HG03045 (cell line): ENCODE data around the gene BBS7.

Experiments used
- ATAC-seq: cut with Tn5 transposase; IDR thresholded peaks from one replicate; pipeline ENCODE4 v1.9.1; 2021; ENCODE audit warnings: mild to moderate bottlenecking, moderate library complexity; ENCODE audit not compliant: unreplicated experiment

BBS7 gene

GRCh38 chr4:121829511-121829910 is 40.8 kb downstream of the BBS7 start:
- no peak for ATAC-seq

- no peak for ATAC-seq
These were observed 42.4 kb downstream of the BBS7 start for GRCh38 chr4:121827853-121828252.

- no peak for ATAC-seq
These were observed 45.3 kb downstream of the BBS7 start for GRCh38 chr4:121824950-121825349.

DNA sequence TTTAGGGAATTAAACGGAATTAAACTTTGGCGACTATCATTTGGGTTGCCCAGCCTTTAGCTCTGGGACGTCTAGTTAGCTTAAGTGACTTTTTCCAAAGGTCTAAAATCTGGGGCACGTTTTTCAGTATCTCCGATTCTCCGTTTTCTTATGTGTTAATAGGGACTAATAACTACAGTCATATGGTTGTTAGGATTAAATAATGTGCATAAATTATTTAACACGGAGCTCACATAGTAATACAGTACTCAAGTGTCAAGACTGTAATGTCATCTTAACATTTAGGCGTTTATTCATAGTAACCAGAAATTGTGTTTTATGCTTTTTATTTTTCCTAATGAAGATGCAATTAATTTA is 46.1 kb downstream of the BBS7 start:
- ATAC-seq: no peak

- ATAC-seq: peak; percentile 96
These were observed 46.6 kb downstream of the BBS7 start, which contains the start of gene CCNA2 for GRCh38 chr4:121823505-121824170. TSS of gene CCNA2 (minus strand) at chr4:121823883. CDS start at chr4:121823628, 255 bp downstream.

DNA sequence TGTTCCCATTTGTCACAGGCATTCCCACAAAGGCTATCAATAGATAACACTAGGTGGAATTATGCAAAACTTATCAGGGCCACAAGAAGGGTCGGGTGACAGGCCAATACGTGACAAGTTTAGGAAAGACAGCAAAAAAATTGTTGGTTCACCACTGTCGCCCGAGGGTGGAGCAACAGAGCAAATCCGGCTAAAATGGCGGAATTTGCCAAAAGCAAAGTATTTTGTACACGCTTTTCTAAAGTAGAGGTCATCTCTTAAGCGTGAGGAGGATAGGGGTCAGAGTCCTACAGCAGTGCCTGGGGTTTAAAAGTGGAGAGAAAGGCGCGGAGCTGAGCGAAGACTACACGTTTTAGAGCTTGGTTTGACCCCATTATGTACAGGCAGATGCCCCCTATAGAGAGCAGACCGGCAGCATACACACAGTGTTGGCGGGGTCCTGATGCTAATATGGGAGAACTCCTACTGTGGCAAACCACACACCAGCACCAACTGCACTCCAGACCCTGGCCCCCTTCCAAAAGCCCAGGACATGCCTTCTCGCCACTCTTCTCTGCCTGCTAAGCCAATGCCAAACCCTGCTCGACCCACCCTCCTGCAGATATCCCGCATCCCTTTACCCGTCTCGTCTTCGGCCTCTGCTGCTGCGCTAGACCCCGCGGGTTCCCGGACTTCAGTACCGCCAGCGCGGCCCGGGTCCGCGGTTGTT is 47.3 kb downstream of the BBS7 start:
- peak; percentile 46 for ATAC-seq

DNA sequence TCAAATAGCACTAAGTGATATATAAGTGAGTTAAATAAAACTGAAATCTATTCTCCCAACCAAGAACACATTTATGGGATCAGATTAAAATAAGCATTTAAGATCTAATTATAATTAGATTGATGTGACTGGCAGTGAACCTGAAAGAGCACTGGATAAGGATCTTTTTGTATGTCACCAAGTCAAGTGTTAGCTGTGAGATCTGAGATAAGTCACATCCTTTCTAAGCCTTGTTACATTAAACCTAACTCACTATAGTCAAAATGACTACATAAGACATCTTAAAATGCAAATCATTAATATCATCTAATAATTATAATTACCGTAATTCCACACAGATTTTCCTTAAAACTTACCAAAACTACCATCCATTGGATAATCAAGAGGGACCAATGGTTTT is 48.2 kb downstream of the BBS7 start:
- ATAC-seq: no peak

- no peak for ATAC-seq
These were observed 50.9 kb downstream of the BBS7 start for GRCh38 chr4:121819216-121819965.

GRCh38 chr4:121818215-121818614 is 52.1 kb downstream of the BBS7 start:
- ATAC-seq: no peak

DNA sequence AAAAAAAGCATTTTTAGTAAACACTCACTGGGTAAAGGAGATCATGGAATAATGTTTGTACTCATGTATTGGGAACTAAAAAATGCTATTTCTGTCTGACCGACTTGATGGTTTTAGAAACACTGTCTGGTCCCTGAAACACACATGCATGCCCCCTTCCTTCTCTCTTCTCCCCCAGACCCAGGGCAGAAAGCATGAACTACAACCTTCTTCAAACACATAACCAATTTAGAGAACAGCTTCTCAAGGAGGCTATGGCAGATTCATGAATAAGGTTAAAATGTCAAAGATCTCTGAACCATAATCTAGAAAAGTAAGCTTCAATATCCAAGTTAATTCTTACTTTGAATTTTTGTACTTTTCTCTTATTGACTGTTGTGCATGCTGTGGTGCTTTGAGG is 52.6 kb downstream of the BBS7 start:
- ATAC-seq: no peak

GRCh38 chr4:121817006-121817405 is 53.3 kb downstream of the BBS7 start:
- no peak for ATAC-seq

DNA sequence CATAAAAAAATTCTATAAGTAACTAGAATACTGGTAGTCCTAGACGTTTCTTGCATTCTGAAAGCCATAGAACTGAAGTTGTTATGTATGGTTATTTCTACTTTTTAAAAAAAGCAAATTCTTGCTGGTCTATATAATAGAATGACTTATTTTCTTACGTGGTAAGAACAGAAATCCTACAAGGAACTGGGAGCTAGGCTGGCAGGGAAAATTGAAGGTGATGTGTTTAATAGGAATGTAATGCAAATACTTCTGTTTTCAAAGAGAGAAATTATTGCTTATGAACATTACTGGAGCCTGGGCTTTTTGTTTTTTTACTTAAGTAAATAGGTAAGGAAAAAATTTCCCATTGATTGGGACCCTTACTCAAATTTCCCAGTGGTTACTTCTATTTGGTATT is 55.5 kb downstream of the BBS7 start:
- no peak for ATAC-seq

GRCh38 chr4:121811122-121811521 is 59.2 kb downstream of the BBS7 start:
- ATAC-seq: no peak

GRCh38 chr4:121806411-121806810 is 63.9 kb downstream of the BBS7 start:
- ATAC-seq: no peak

GRCh38 chr4:121801715-121802075 is 68.6 kb downstream of the BBS7 start:
- no peak for ATAC-seq

GRCh38 chr4:121800961-121801714 is 69.1 kb downstream of the BBS7 start, which contains the start of gene EXOSC9:
TSS of gene EXOSC9 (plus strand) at chr4:121801323. CDS start at chr4:121801425, 102 bp downstream.
- ATAC-seq: peak; percentile 83

DNA sequence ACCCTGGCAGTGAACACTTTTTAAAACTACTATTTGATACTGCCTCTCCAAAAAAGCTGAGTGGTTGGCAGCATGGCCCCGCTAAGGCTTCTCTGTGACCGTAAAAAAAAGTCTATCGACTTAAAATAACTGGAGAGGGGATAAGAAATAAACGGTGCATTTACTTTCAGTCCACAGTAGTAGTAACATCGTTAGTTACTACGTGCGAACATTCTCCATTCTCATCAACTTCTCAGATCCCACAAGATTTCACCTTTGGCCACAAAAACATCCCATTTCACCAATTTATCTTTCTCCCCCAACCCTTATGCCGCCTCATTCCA is 69.7 kb downstream of the BBS7 start:
- peak; percentile 23 for ATAC-seq

DNA sequence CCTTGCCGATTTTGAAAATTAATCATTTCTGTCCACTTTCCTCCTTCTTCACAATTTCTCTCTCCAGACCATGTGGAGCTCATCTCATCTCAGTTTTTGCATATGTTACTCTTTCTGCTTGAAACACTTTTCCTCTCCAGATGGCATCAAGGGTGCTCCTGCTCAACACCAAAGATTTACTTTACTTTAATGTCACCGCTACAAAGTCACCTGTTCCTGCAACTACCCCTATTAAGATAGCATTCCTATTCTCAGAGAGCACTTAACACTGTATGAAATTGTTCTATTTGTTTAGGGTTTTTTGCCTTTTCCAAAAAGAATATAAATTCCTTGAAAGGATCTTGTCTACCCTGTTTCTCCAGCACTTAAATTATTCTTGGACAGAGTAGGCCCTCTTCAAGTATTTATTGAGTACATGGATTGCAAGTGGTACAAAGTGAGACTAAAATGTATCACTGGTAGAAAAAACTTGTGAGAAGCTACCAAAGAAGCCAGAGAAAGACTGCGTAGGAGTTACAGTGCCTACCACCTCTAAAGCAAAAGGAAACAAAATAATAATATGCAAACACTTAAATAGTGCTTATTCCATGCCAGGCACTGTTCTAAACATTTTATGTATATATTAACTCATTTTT is 70.3 kb downstream of the BBS7 start:
- ATAC-seq: no peak

- ATAC-seq: no peak
These were observed 71.0 kb downstream of the BBS7 start for GRCh38 chr4:121799208-121799823.

- no peak for ATAC-seq
These were observed 74.0 kb downstream of the BBS7 start for GRCh38 chr4:121796283-121796682.
